HK-2 (cell line): ENCODE data around the gene GPALPP1.
"Not testable (repeated sequence)": the region's sequence is repeated elsewhere in the genome, so short reads cannot be mapped to it uniquely, and the experiment has no call there.

ENCODE experiments used
- DNase-seq: peaks from one replicate; pipeline ENCODE4 v3.0.0-alpha.2; 2018; ENCODE audit not compliant: unreplicated experiment

GPALPP1 gene

DNA sequence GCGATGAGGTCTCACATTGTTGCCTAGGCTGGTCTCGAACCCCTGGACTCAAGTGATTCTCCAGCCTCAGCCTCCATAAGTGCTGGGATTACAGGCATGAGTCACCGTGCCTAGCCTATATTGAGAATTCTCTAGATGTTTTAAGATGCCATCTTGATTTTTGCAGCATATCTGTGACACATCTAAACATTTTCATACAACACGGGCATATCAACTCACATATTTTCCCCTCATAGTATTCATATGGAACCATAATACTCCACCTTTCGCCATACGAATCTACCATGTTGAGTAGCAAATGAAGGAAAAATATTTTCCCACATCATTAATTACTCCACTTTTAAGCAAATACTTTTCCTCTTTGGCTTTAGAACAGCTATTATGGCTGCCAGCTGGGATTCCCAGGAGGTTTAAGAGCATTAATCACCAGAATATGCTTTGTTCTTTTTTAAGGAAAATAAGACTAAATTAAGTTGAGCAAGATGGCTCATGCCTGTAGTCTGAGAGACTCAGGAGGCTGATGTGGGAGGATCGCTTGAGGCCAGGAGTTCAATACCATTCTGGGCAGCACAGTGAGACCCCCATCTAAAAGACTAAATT, 74.0 kb downstream of the GPALPP1 start:
- DNase-seq, result no peak

DNA sequence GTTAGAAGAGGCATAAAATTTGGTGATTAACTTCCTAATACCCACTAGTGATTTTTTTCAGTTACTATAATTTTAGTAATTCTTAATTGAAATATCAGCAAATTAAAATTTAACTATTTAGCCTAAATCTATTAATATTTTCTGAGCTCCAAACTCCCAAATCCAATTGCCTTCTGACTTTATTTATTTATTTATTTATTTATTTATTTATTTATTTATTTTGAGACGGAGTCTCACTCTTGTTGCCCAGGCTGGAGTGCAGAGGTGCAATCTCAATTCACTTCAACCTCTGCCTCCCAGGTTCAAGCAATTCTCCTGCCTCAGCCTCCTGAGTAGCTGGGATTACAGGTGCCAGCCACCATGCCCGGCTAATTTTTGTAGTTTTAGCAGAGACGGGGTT, 74.6 kb downstream of the GPALPP1 start:
- DNase-seq, result not testable (repeated sequence)

DNA sequence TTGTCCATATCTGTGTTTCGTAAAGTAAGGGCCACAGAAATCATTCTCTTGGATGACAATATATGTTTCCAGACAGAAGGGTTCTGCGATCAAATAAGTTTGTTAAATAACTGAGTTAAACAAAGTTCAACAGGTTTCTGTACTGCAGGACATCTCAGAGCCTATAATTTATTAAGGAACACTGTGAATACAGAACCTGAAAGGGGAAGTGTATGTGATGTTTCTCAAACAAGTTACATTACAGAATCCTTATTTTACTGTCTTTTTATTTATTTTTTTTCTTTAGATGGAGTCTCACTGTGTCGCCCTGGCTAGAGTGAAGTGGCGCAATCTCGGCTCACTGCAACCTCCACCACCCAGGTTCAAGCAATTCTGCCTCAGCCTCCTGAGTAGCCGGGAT, 75.6 kb downstream of the GPALPP1 start:
- no peak for DNase-seq

DNA sequence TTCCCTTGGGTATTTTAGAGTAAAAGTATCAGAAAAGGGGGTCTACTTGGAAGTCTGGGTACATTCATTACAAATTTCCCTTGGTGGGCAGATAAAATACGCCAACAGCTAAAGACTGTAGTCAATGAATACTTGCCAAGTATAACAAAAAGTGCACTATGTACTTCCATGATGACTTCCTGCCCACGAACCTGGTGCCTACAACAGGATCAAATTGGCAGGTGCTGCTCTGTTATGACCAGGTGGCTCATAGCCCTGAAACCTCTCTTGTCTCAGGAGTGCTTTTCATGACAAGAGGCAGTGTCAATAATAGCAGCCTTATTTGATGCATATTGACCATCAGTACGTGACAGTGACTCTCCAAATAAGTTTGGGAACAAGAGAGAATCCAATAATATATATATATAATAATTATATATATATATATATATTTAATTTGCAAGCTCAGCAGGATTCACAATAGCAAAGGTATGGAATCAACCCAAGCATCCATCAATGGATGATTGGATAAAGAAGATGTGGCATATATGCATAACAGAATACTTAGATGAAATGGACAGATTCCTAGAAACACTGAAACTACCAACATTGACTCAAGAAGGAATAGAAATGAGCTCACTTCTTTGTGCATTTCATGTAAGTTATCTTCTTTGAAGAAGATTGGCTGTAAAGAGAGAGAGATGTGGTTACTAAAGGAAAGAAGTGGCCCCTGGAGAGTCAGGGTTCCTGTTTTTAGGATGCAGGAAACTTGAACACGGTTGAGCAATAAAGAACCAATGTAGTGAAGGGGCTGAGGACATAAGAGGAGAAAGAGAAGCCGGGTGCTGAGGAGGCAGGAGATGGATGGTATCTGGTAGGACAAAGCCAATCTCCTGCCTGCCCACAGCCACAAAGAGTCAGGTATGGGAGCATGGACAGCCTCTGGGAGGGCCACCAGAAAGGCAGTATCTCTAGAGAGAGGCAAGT, 79.0 kb downstream of the GPALPP1 start:
- no peak for DNase-seq

DNA sequence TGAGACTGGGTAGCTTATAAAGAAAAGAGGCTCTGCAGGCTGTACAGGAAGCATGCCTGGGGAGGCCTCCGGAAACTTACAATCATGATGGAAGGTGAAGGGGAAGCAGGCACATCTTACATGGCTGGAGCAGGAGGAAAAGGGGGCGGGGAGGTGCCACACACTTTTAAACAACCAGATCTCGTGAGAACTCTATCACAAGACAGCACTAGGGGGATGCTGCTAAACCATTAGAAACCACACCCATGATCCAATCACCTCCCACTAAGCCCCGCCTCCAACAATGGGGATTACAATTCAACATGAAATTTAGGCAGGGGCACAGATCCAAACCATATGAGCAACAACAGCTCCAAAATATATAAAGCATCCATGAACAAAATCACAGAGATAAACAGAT, 84.5 kb downstream of the GPALPP1 start:
- DNase-seq, result no peak

DNA sequence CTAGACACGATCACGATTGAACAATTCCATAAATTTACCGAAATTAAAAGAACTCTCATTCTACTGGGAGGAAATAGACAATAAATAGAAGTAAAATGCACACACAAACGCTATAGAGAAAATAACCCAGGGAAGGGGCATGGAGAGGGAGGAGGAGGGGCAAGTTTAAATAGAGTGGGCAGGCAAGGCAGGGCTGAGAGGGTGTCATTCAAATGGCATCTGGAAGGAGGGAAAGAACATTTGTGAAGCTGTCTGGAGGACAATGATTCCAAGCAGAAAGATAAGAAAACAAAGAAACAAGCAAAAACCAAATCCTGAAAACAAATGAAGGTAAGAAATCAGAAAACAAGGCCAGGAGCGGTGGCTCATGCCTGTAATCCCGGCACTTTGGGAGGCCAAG, 85.4 kb downstream of the GPALPP1 start:
- no peak for DNase-seq

DNA sequence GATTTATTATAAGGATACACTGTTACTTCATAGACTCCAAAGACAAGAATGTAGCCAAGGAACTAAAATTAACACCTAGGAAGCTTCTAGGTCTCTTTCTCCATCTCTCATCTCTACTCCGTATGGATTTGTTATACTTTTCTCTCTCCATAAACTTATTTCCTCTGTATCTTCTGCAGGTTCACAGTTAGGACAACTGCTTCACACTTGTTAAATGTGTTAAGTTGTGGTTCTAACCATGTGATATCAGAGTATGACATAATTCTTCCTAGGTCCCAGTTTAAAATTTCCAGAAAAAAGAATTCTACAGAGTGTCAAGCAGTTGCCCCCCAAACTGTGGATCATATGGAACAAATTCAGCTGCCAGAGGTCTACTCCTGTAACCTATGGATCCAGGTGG, 88.7 kb downstream of the GPALPP1 start:
- no peak for DNase-seq
